ENCODE results near the gene FAM53A. TPM values are rescaled to one million over a fixed set of nuclear protein-coding genes. Genes with fewer than 3 reads are reported as not detected.

Gene FAM53A
- total and polyA plus RNA-seq, 10 of the 15 experiments (the other 5 are each of a cell fraction or from before 2014, with no cell fraction given), result 0.02 to 0.87 (median 0.38) TPM; not detected in 2

GRCh38 chr4:1725521-1725920, 41.4 kb upstream of the FAM53A start:
- intact Hi-C loops (cut with micrococcal nuclease; ENCODE audit: unreplicated experiment), result no loop called here
- Histone ChIP-seq H3K36me3 (ENCODE audit: control insufficient read depth in 2 of 2, insufficient read depth in 2 of 2, low read length in 1 of 2) (peaks cover 20 to 40% of the 10 kb centered on the region in 2 experiments; a peak in 3 of 4 replicates), H3K9me3 (replicated peaks; ENCODE audit: control insufficient read depth, insufficient read depth, low read length) (no peaks in the 10 kb centered on the region), H3K27me3 (replicated peaks in 1 of 2; ENCODE audit: control insufficient read depth in 2 of 2, insufficient read depth in 2 of 2, low read length in 1 of 2) (no peaks in the 10 kb centered on the region), H4K20me1 (ENCODE audit: control insufficient read depth, insufficient read depth) (no peaks in the 10 kb centered on the region), H3K4me3 (no peak overlapping the region), H2AFZ (ENCODE audit: control insufficient read depth, low read depth, low read length) (no peak overlapping the region), H3K9ac (ENCODE audit: control insufficient read depth, insufficient read depth, low read length) (no peak overlapping the region), H3K79me2 (ENCODE audit: control insufficient read depth, insufficient read depth, low read length) (peaks cover 61% of the 10 kb centered on the region), H3K4me2 (ENCODE audit: control insufficient read depth, insufficient read depth) (no peak overlapping the region), H3K27ac (ENCODE audit: control insufficient read depth, insufficient read depth) (no peak overlapping the region), H3K4me1 (ENCODE audit: control insufficient read depth, insufficient read depth, low read length) (peaks cover 18% of the 10 kb centered on the region)
- RAD21 ChIA-PET (ENCODE audit: unreplicated experiment), result interaction anchor here (1.5 to 4.9 kb wide), 2 partner anchors 11 to 32 kb away, joined by 5 to 77 read pairs; no protein-coding TSS in a partner anchor
- TF ChIP-seq MEF2A (IDR thresholded peaks at IDR 0.05; ENCODE audit: insufficient read depth, low read depth, low read length) (no peak), ZNF217 (IDR thresholded peaks at IDR 0.05) (no peak), CBFB (IDR thresholded peaks at IDR 0.05; ENCODE audit: low read depth) (no peak)
- ATAC-seq, result no peak
- in situ Hi-C loops (cut with MboI), result loop anchor here (5.0 kb wide), 1 partner anchor 33 kb away; no protein-coding TSS in a partner anchor
- CTCF ChIA-PET, result interaction anchor here (0.8 to 15.5 kb wide), 4 partner anchors 26 to 176 kb away, joined by 4 to 317 read pairs (median 7); no protein-coding TSS in a partner anchor
- SMC1A ChIA-PET (ENCODE audit: uncharacterized antibody, unreplicated experiment), result interaction anchor here (1.3 to 11.0 kb wide), 3 partner anchors 13 to 32 kb away, joined by 4 to 132 read pairs (median 33); partner anchors contain the start of gene SLBP
- POLR2A ChIA-PET, result interaction anchor here (3.1 kb wide), 1 partner anchor 32 kb away, joined by 10 read pairs; no protein-coding TSS in a partner anchor
- BruUV-seq (replicated peaks), result no TSS peak
- no peak for DNase-seq (ENCODE audit: low read depth, low spot score)
- 84% methylated on average over 10 of the region's 10 CpGs for WGBS (ENCODE audit: insufficient coverage, insufficient replicate concordance, low lambda C conversion rate, missing lambda C conversion rate)
- FAIRE-seq, result no peak

DNA sequence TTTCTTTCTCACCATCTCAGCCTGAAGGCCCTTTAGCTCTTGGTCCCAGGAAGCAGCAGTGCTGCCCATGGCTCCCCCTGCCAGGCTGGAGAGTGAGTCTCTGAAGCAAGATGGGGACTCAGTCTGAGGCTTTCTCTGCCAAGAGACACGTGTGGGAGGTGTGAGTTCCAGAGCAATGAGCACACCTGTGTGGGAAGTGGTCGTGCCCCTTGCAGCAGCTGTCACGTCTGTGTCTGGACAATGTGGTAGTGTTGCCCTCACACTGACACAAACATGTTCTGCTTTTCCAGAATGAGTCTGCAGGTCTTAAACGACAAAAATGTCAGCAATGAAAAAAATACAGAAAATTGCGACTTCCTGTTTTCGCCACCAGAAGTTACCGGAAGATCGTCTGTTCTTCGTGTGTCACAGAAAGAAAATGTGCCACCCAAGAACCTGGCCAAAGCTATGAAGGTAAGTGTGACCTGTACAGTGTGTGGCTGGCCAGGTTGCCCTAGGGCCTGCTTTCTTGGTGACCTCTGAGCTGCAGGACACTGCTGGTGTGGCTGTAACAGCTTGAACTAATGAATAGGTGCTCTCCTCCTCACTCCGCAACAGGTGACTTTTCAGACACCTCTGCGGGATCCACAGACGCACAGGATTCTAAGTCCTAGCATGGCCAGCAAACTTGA, 39.2 kb upstream of the FAM53A start:
- TSS peak; percentile 29 for BruUV-seq (replicated peaks)
- H4K20me1 ChIP-seq (ENCODE audit: control insufficient read depth, insufficient read depth), result peaks cover 4% of the 10 kb centered on the region
- peak overlapping the region; percentile 91 for H3K9ac ChIP-seq (ENCODE audit: control insufficient read depth, insufficient read depth, low read length)
- peak; percentile 88 for FAIRE-seq
- no peak for DNase-seq (ENCODE audit: low read depth, low spot score)
- H3K27ac ChIP-seq (ENCODE audit: control insufficient read depth, insufficient read depth), result peak overlapping the region; percentile 81
- no peaks in the 10 kb centered on the region for H3K9me3 ChIP-seq (replicated peaks; ENCODE audit: control insufficient read depth, insufficient read depth, low read length)
- RAD21 ChIA-PET (ENCODE audit: unreplicated experiment), result interaction anchor here (1.3 to 4.9 kb wide), 4 partner anchors 9 to 30 kb away, joined by 3 to 77 read pairs (median 5); partner anchors contain the start of gene SLBP
- no peaks in the 10 kb centered on the region for H3K27me3 ChIP-seq (replicated peaks in 1 of 2; ENCODE audit: control insufficient read depth in 2 of 2, insufficient read depth in 2 of 2, low read length in 1 of 2)
- peak overlapping the region; percentile 94 for H3K4me3 ChIP-seq
- 31% methylated on average over 12 of the region's 12 CpGs for WGBS (ENCODE audit: insufficient coverage, insufficient replicate concordance, low lambda C conversion rate, missing lambda C conversion rate)
- in situ Hi-C loops (cut with MboI) (no loop called here), intact Hi-C loops (cut with micrococcal nuclease; ENCODE audit: unreplicated experiment) (no loop called here)
- SMC1A ChIA-PET (ENCODE audit: uncharacterized antibody, unreplicated experiment), result interaction anchor here (1.2 to 11.0 kb wide), 5 partner anchors 9 to 30 kb away, joined by 3 to 132 read pairs (median 4); partner anchors contain the start of gene SLBP
- POLR2A ChIA-PET, result interaction anchor here (0.6 to 3.8 kb wide), 5 partner anchors 11 to 442 kb away, joined by 3 to 34 read pairs (median 7); partner anchors contain the start of gene SLBP
- peak overlapping the region; percentile 99 for H3K4me2 ChIP-seq (ENCODE audit: control insufficient read depth, insufficient read depth)
- CTCF ChIA-PET, result interaction anchor here (0.7 to 15.5 kb wide), 9 partner anchors 9 to 367 kb away, joined by 3 to 317 read pairs (median 6); partner anchors contain the start of gene SLBP
- H3K79me2 ChIP-seq (ENCODE audit: control insufficient read depth, insufficient read depth, low read length), result peaks cover 66% of the 10 kb centered on the region
- H3K36me3 ChIP-seq (ENCODE audit: control insufficient read depth in 2 of 2, insufficient read depth in 2 of 2, low read length in 1 of 2), result peaks cover 18 to 28% of the 10 kb centered on the region in 2 experiments; a peak in 3 of 4 replicates
- H2AFZ ChIP-seq (ENCODE audit: control insufficient read depth, low read depth, low read length), result peak overlapping the region; percentile 83
- ATAC-seq, result peak; percentile 4
- peaks cover 27% of the 10 kb centered on the region for H3K4me1 ChIP-seq (ENCODE audit: control insufficient read depth, insufficient read depth, low read length)
- TF ChIP-seq STAT3 (IDR thresholded peaks at IDR 0.05; ENCODE audit: low read depth, low read length), result no peak
- 0 out of 2 replicates have a peak, but pooled peaks have one; percentile 50 for TF ChIP-seq DPF2 (IDR thresholded peaks at IDR 0.05)
- TF ChIP-seq, protein P1, sequence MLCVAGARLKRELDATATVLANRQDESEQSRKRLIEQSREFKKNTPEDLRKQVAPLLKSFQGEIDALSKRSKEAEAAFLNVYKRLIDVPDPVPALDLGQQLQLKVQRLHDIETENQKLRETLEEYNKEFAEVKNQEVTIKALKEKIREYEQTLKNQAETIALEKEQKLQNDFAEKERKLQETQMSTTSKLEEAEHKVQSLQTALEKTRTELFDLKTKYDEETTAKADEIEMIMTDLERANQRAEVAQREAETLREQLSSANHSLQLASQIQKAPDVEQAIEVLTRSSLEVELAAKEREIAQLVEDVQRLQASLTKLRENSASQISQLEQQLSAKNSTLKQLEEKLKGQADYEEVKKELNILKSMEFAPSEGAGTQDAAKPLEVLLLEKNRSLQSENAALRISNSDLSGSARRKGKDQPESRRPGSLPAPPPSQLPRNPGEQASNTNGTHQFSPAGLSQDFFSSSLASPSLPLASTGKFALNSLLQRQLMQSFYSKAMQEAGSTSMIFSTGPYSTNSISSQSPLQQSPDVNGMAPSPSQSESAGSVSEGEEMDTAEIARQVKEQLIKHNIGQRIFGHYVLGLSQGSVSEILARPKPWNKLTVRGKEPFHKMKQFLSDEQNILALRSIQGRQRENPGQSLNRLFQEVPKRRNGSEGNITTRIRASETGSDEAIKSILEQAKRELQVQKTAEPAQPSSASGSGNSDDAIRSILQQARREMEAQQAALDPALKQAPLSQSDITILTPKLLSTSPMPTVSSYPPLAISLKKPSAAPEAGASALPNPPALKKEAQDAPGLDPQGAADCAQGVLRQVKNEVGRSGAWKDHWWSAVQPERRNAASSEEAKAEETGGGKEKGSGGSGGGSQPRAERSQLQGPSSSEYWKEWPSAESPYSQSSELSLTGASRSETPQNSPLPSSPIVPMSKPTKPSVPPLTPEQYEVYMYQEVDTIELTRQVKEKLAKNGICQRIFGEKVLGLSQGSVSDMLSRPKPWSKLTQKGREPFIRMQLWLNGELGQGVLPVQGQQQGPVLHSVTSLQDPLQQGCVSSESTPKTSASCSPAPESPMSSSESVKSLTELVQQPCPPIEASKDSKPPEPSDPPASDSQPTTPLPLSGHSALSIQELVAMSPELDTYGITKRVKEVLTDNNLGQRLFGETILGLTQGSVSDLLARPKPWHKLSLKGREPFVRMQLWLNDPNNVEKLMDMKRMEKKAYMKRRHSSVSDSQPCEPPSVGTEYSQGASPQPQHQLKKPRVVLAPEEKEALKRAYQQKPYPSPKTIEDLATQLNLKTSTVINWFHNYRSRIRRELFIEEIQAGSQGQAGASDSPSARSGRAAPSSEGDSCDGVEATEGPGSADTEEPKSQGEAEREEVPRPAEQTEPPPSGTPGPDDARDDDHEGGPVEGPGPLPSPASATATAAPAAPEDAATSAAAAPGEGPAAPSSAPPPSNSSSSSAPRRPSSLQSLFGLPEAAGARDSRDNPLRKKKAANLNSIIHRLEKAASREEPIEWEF (IDR thresholded peaks at IDR 0.05; ENCODE audit: insufficient replicate concordance, low read depth, low read length), result no peak
- peak; percentile 41; the same call in 1 of the 2 replicates for TF ChIP-seq YY1 (IDR thresholded peaks at IDR 0.05; ENCODE audit: low read depth, low read length)
- TF ChIP-seq NRF1 (conservative IDR thresholded peaks at IDR 0.05; ENCODE audit: low read depth, low read length), result no peak
- TF ChIP-seq TCF3 (IDR thresholded peaks at IDR 0.05; ENCODE audit: borderline replicate concordance, insufficient read depth, low read depth, low read length), result peak; percentile 60; the same call in 1 of the 2 replicates
- no peak for TF ChIP-seq SP1 (IDR thresholded peaks at IDR 0.05; ENCODE audit: low read depth, low read length)
- TF ChIP-seq POLR2AphosphoS2 (IDR thresholded peaks at IDR 0.05; ENCODE audit: low read depth, low read length), result no peak

Measured in GM12878 (cell line).